ENCODE measurements around the gene SKAP2. TPM values are rescaled to one million over a fixed set of nuclear protein-coding genes. Genes with fewer than 3 reads are reported as not detected.

Gene SKAP2
- 7.8 and 7.9 TPM in 2 replicates for total RNA-seq

- intact Hi-C loops (cut with micrococcal nuclease): loop anchor here (2.0 to 10.0 kb wide), 4 partner anchors 232 to 1008 kb away; partner anchors contain the start of gene HIBADH
Observed at GRCh38 chr7:26864309-26865093, at the start of gene SKAP2. Gene SKAP2 (minus strand): TSS chr7:26864590. CDS start chr7:26864429, 161 bp downstream.

DNA sequence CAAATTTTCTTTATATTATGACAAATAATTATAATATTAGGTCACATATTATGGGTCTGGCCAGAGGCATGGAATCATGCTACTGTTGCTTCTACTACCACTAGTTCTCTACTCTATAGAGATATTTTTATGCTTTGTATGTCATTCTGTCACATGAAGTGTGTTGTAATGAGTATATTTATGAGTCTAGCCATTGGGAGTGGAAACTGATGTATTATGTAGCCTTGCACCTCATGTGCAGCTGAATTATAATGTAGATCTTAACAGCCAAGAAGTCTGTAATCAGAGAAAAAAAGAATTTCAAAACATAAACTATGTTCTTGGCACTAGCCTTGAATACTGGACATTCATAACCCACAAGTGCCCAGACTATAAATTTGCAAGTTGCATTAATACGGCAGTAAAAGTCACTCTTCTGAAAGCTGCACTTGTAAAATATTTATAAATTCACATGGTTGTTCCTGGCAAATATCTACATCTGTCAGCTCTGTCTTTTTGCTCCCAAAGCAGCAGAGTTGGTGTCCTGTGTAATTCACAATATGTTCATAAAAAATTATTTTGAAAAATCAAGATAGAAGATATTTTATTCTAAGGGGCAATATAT is 48.6 kb upstream of the SKAP2 start:
- intact Hi-C loops (cut with micrococcal nuclease): no loop called here

DNA sequence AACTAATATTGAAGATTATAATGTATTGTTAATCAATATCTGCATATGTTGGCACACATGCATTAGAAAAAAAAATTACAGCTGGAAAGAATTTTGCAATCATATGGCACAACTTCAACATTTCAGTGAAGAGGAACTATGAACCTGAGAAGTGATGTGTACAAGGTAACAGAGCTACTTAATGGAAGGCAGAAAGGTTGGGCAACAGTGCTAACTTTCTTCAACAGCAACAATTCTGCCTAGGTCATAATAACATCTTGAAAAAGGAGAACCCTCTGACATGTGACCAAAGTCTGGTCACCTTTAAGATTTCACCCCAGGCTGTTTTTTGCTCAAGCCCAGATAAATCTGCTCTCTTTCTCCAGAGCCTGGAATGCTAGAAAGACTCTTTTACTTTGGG is 47.9 kb upstream of the SKAP2 start:
- intact Hi-C loops (cut with micrococcal nuclease): no loop called here

DNA sequence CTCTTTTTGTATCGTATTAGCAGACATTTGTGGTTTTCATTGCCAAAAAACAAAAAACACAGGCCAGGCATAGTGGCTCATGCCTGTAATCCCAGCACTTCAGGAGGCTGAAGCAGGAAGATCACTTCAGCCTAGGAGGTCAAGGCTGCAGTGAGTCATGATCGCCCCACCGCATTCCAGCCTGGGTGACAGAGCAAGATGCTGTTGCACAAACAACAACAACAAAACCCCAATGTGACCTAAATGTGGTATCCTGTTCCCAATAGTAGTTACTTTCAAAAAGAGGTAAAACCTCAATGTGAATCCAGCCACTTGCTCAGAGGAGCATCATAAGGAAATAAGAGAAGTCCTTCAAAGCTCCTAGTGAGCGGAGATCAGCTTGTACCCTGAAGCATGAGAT is 45.8 kb upstream of the SKAP2 start:
- intact Hi-C loops (cut with micrococcal nuclease): no loop called here

GRCh38 chr7:26900251-26900650 is 35.9 kb upstream of the SKAP2 start:
- intact Hi-C loops (cut with micrococcal nuclease): no loop called here

DNA sequence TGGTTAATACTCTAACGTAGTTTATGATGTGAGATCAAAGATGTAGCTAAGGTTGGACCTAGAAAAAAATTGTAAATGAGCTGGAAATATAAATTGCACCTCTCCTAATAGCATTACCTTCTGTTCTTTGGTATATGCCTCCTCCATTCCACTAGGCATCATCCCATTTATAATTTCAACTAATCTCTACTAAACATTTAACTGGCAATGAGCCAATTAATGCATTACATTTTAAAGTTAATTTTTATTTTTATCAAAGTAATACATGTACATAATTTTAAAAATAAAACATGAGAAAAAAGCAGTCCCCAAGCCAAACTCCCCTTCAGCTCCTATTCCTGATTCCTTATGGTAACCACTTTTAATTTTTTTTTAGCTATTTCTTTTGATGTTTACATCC is 35.1 kb upstream of the SKAP2 start:
- intact Hi-C loops (cut with micrococcal nuclease): no loop called here

DNA sequence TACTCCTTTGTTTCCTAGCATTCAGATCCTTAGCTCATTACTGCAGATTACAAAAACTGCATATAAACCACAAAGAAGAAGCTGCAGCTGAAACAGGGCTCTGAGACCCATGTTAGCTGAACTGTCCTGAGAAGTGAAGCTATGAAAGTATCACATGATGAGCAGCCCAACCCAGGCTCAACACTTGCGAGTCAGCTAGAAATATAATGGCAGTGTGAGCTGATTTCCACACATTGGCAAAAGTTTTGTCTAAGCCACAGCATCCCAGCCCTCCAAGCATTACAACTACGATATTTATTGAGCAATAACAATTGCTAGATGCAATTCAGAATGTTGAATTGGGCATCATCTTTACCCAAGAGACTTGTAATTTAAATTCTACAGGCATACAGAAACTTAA is 34.5 kb upstream of the SKAP2 start:
- intact Hi-C loops (cut with micrococcal nuclease): no loop called here

- intact Hi-C loops (cut with micrococcal nuclease): no loop called here
Observed at GRCh38 chr7:26897928-26898327, 33.5 kb upstream of the SKAP2 start.

- intact Hi-C loops (cut with micrococcal nuclease): no loop called here
Observed at GRCh38 chr7:26891400-26892350, 27.3 kb upstream of the SKAP2 start.

- intact Hi-C loops (cut with micrococcal nuclease): no loop called here
Observed at GRCh38 chr7:26880852-26881251, 16.5 kb upstream of the SKAP2 start.

GRCh38 chr7:26879671-26880070 is 15.3 kb upstream of the SKAP2 start:
- intact Hi-C loops (cut with micrococcal nuclease): no loop called here

GRCh38 chr7:26868841-26869495 is 4.6 kb upstream of the SKAP2 start:
- intact Hi-C loops (cut with micrococcal nuclease): loop anchor here (10.0 kb wide), 2 partner anchors 494 to 796 kb away; partner anchors contain the start of gene HIBADH

GRCh38 chr7:26865094-26865388 is 651 bp upstream of the SKAP2 start:
- intact Hi-C loops (cut with micrococcal nuclease): loop anchor here (2.0 to 10.0 kb wide), 4 partner anchors 232 to 1008 kb away; partner anchors contain the start of gene HIBADH

DNA sequence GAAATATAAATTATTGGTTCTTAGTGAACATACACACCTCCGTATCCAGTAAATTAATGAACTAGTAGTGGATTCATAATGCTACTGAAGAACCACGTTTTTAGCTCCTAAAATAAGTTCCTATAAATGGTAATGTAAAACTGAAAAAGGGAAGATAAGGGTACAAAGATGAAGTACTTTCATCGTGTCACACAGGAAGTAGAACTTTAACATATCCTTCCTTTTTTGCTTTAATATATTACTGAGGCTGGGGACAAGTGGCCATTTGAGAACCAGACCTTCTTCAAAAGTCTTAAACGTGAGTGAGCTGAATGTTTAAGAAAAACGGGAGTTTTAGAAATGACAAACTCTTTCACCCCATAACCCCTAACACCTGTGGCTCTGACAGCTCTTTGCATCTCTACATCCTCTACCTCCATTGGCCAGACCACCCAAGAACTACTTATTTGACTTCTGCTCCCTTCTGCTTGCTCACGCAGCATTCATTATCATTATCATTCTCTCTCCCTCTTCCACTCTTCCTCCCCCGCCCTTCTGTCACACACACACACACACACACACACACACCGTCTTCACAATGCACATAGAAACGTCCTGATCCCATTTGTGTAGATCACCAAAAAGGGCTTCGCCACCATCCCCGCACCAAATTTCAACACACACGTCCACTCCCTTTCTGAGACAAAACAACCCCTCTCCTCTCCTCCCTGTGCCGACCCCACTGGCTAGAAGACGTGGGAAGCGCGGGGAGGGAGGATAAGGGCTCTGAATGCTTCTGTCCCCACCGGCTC is 677 bp downstream of the SKAP2 start:
- intact Hi-C loops (cut with micrococcal nuclease): loop anchor here (2.0 to 10.0 kb wide), 4 partner anchors 233 to 1007 kb away; partner anchors contain the start of gene HIBADH

GRCh38 chr7:26862834-26863233 is 1.6 kb downstream of the SKAP2 start:
- intact Hi-C loops (cut with micrococcal nuclease): loop anchor here (10.0 kb wide), 2 partner anchors 488 to 802 kb away; partner anchors contain the start of gene HIBADH

DNA sequence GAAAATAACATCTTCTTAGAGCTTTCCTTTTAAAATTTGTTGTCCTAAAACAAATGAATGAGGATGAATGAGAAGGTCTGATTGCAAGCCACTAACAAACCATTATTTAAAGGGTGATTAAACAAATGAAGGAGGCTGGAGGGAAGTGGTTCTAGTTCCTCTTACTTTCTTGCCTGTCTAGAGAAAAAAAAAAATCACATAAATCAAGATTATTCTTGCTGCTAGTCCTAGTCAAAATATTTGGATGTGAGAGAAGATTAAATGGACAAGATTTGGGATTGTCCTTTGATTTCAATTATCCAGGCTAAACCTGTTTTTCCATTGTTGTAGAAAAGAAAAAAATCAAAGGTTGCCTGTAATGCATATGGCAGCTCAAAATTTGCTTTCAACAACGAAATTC is 3.3 kb downstream of the SKAP2 start:
- intact Hi-C loops (cut with micrococcal nuclease): loop anchor here (10.0 kb wide), 2 partner anchors 486 to 804 kb away; partner anchors contain the start of gene HIBADH

DNA sequence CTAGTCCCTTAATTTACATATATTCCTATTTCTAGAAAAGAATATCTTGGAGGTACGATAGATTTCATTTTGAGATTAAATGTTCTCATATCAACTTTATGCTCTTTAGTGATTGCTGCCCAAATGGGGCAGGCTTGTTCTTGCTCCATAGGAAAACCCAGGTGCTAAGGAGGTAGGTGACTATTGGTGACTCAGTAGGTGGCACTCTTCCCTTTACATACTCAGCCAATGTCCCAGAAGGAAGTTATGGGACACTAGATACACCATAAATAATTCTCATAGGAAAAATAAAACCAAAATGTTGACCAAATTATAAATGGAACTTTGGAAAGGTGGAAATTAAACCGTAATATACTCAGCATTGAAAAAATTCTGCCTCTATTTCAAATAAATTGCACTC is 4.0 kb downstream of the SKAP2 start:
- intact Hi-C loops (cut with micrococcal nuclease): loop anchor here (10.0 kb wide), 2 partner anchors 486 to 804 kb away; partner anchors contain the start of gene HIBADH

DNA sequence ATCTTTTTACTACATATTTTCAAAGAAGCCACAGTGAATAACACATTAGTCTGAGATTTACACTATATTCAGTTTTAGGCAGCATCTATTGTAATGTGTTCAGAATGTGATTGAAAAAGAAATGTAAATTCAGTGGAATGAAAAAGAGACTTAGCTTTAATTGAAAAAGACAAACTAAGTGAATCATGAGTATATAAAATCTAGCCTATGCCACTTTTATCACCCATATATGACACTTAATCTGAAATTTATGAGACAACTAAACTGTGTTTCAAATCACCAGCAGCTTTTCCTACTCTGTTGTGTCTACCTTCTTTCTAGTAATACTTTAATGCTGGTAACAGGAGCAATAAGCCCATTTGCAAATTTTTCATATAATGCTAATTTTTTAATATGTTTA is 4.7 kb downstream of the SKAP2 start:
- intact Hi-C loops (cut with micrococcal nuclease): loop anchor here (10.0 kb wide), 2 partner anchors 485 to 805 kb away; partner anchors contain the start of gene HIBADH

GRCh38 chr7:26858735-26859134 is 5.7 kb downstream of the SKAP2 start:
- intact Hi-C loops (cut with micrococcal nuclease): no loop called here

GRCh38 chr7:26858241-26858715 is 6.1 kb downstream of the SKAP2 start:
- intact Hi-C loops (cut with micrococcal nuclease): no loop called here
